ENCODE measurements around the gene GH2. TPM values are rescaled to one million over a fixed set of nuclear protein-coding genes. Genes with fewer than 3 reads are reported as not detected.

Gene GH2
- total and polyA plus RNA-seq, 2 donors (not counting 3 experiments of a cell fraction or from before 2014, with no cell fraction given) = not detected

DNA sequence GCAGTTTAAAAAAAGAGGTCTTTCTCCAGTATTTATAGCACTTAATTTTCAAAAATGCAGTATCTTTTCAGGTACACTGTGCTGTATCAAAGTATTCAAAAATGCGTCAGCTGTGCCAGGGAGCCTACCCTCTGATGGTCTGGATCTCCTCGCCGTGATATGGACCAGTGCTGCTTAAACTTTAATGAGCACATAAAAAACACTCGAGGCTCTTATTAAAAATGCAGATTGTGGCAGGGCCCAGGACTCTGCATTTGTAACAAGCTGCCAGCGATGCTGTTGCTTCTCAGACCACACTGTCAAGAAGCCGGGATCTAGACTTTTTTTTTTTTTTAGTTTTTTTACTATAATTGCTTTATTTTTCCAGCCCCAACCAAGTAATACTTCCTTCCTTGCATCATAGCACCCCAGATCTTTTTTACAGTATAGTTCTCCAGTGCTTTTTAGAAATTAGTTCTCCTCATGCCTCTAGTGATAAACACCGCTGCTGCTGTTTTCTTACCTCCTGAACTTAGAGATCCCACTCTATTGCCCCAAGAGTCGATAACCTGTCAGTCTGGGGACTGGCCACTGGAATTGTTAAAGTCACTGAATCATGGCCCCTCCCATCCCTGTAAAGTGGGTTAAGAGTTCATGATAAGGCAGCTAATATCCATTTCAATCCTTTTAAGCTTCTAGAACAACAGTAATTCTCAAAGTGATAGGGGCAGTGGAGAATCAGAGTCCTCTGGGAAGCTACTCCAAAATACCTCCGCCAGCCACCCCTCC, 37.6 kb downstream of the GH2 start:
- H3K4me3 ChIP-seq (replicated peaks in 1 of 3; ENCODE audit: insufficient read depth in 1 of 3, low read depth in 1 of 3, low read length in 3 of 3) = peak overlapping the region in 1 of 3 experiments; percentile 58
- H3K36me3 ChIP-seq (ENCODE audit: control insufficient read depth in 2 of 2, extremely low read depth in 1 of 2, insufficient read depth in 2 of 2, low read length in 2 of 2) = no peaks in the 10 kb centered on the region
- peak overlapping the region; percentile 49 for H3K9ac ChIP-seq (replicated peaks; ENCODE audit: extremely low read depth, insufficient read depth, low read length)
- no peaks in the 10 kb centered on the region for H3K27me3 ChIP-seq (ENCODE audit: control insufficient read depth in 2 of 2, insufficient read depth in 2 of 2, low read length in 2 of 2)
- H3K9me1 ChIP-seq (replicated peaks; ENCODE audit: control insufficient read depth, extremely low read depth, insufficient read depth, low read length) = no peaks in the 10 kb centered on the region
- no peak for FAIRE-seq
- CTCF ChIA-PET = interaction anchor here (0.6 to 2.1 kb wide), 6 partner anchors 8 to 418 kb away, joined by 3 to 7 read pairs (median 6); no protein-coding TSS in a partner anchor
- TF ChIP-seq POLR2A (IDR thresholded peaks at IDR 0.05; ENCODE audit: low read depth, low read length) (no peak), EZH2 (IDR thresholded peaks at IDR 0.05; ENCODE audit: borderline replicate concordance, low read depth, low read length, severe bottlenecking) (no peak), MYC (IDR thresholded peaks at IDR 0.05; ENCODE audit: low read depth, low read length) (no peak), FOS (IDR thresholded peaks at IDR 0.05; ENCODE audit: borderline replicate concordance, insufficient read depth, low read length) (no peak), JUN (IDR thresholded peaks at IDR 0.05; ENCODE audit: borderline replicate concordance, insufficient read depth, insufficient read length, low read depth) (no peak), GATA2 (IDR thresholded peaks at IDR 0.05; ENCODE audit: insufficient read depth, insufficient read length, low read depth, low read length) (no peak), POLR2AphosphoS5 (IDR thresholded peaks at IDR 0.05; ENCODE audit: insufficient read depth, low read depth, low read length) (no peak)
- TF ChIP-seq, protein P1, sequence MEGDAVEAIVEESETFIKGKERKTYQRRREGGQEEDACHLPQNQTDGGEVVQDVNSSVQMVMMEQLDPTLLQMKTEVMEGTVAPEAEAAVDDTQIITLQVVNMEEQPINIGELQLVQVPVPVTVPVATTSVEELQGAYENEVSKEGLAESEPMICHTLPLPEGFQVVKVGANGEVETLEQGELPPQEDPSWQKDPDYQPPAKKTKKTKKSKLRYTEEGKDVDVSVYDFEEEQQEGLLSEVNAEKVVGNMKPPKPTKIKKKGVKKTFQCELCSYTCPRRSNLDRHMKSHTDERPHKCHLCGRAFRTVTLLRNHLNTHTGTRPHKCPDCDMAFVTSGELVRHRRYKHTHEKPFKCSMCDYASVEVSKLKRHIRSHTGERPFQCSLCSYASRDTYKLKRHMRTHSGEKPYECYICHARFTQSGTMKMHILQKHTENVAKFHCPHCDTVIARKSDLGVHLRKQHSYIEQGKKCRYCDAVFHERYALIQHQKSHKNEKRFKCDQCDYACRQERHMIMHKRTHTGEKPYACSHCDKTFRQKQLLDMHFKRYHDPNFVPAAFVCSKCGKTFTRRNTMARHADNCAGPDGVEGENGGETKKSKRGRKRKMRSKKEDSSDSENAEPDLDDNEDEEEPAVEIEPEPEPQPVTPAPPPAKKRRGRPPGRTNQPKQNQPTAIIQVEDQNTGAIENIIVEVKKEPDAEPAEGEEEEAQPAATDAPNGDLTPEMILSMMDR (IDR thresholded peaks at IDR 0.05; ENCODE audit: extremely low read depth in 1 of 2, insufficient read depth in 1 of 2, low read depth in 1 of 2, low read length in 2 of 2) = no peak
- TF ChIP-seq, protein P2, sequence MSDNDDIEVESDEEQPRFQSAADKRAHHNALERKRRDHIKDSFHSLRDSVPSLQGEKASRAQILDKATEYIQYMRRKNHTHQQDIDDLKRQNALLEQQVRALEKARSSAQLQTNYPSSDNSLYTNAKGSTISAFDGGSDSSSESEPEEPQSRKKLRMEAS (IDR thresholded peaks at IDR 0.05; ENCODE audit: insufficient read depth, insufficient read length) = no peak
- POLR2A ChIA-PET = interaction anchor here (0.6 kb wide), 1 partner anchor 163 kb away, joined by 7 read pairs; no protein-coding TSS in a partner anchor
- H3K4me1 ChIP-seq (ENCODE audit: control insufficient read depth, extremely low read depth, insufficient read depth, low read length) = peaks cover 24% of the 10 kb centered on the region
- H4K20me1 ChIP-seq (replicated peaks; ENCODE audit: control insufficient read depth, extremely low read depth, insufficient read depth, low read length) = no peaks in the 10 kb centered on the region
- DNase-seq (ENCODE audit: low read depth, low spot score) = peak; percentile 6
- H3K9me3 ChIP-seq (replicated peaks; ENCODE audit: control insufficient read depth, insufficient read depth, low read length) = no peaks in the 10 kb centered on the region
- H3K4me2 ChIP-seq (ENCODE audit: insufficient read depth, low read length) = peak overlapping the region; percentile 82
- H2AFZ ChIP-seq (ENCODE audit: low read depth, low read length) = no peak overlapping the region
- dilution Hi-C loops (cut with MboI; ENCODE audit: extremely low pct_ligation_motif_present, low sequenced_read_pairs) = no loop called here
- H3K27ac ChIP-seq (ENCODE audit: insufficient read depth, low read depth, low read length) = peak overlapping the region; percentile 2
- peaks cover 29% of the 10 kb centered on the region for H3K79me2 ChIP-seq (ENCODE audit: control insufficient read depth, insufficient read depth, low read length)
- BruUV-seq (replicated peaks) = no TSS peak
- intact Hi-C loops (cut with micrococcal nuclease) = no loop called here
